HepG2 (cell line): ENCODE measurements around the gene LRRN4CL. TPM values are rescaled to one million over a fixed set of nuclear protein-coding genes. Genes with fewer than 3 reads are reported as not detected.

Experiments
- ARNTL ChIP-seq: sonication (generic); formaldehyde crosslinking; IDR thresholded peaks from 2 replicates; pipeline ENCODE4 v1.4.0; 2020; ENCODE audit warnings: mild to moderate bottlenecking, missing genetic modification reagents
- CEBPB ChIP-seq: IDR thresholded peaks from 2 replicates; pipeline ENCODE4 v1.6.1; 2011; ENCODE audit warnings: low read depth, low read length, improper control_type of control experiment, borderline replicate concordance
- DPF2 ChIP-seq: sonication (generic); formaldehyde crosslinking; IDR thresholded peaks from 2 replicates; pipeline ENCODE4 v1.4.0; 2020; ENCODE audit warnings: mild to moderate bottlenecking, low read depth, missing genetic modification reagents, borderline replicate concordance
- FOSL2 ChIP-seq: sonication (generic); formaldehyde crosslinking; IDR thresholded peaks from 2 replicates; pipeline ENCODE4 v1.4.0; 2020; ENCODE audit warnings: missing genetic modification reagents
- HNRNPL ChIP-seq: fragments of 200-400 bp; formaldehyde crosslinking; IDR thresholded peaks from 2 replicates; pipeline ENCODE4 v1.6.1; 2017; ENCODE audit warnings: mild to moderate bottlenecking, low read depth, low read length
- JDP2 ChIP-seq: sonication (generic); formaldehyde crosslinking; IDR thresholded peaks from 2 replicates; pipeline ENCODE4 v1.8.1; 2022; ENCODE audit warnings: missing genetic modification reagents, borderline replicate concordance
- MAZ ChIP-seq, 2 experiments: sonication (generic) in 1 of 2; formaldehyde crosslinking in 1 of 2; IDR thresholded peaks; 2 replicates each; pipeline versions ENCODE4 v1.5.0 to v1.6.1; 2012 to 2020; ENCODE audit warnings: low read depth in 2 of 2, mild to moderate bottlenecking in 2 of 2, borderline replicate concordance in 1 of 2, improper control_type of control experiment in 1 of 2, low read length in 1 of 2, missing genetic modification reagents in 1 of 2, moderate library complexity in 1 of 2
- PHF5A ChIP-seq: IDR thresholded peaks from one replicate; pipeline ENCODE4 v1.6.1; 2018; ENCODE audit warnings: low read depth, missing genetic modification reagents; ENCODE audit not compliant: unreplicated experiment
- PITX1 ChIP-seq: sonication (generic); formaldehyde crosslinking; IDR thresholded peaks from 2 replicates; pipeline ENCODE4 v1.5.1; 2020; ENCODE audit warnings: mild to moderate bottlenecking, missing genetic modification reagents
- REXO4 ChIP-seq: sonication (generic); formaldehyde crosslinking; IDR thresholded peaks from 2 replicates; pipeline ENCODE4 v1.8.0; 2022; ENCODE audit warnings: missing genetic modification reagents, mild to moderate bottlenecking, borderline replicate concordance
- SRSF1 ChIP-seq: fragments of 200-400 bp; formaldehyde crosslinking; optimal IDR thresholded peaks from 2 replicates; pipeline ENCODE3; 2017; ENCODE audit warnings: mild to moderate bottlenecking, low read depth, low read length, moderate library complexity
- ZC3H4 ChIP-seq: sonication (generic); formaldehyde crosslinking; IDR thresholded peaks from 2 replicates; pipeline ENCODE4 v1.4.0; 2020; ENCODE audit warnings: missing genetic modification reagents, borderline replicate concordance
- ZNF24 ChIP-seq: fragments of 450-650 bp; IDR thresholded peaks from 2 replicates; pipeline ENCODE4 v1.6.1; 2017; ENCODE audit warnings: antibody characterized with exemption, mild to moderate bottlenecking
- ZNF430 ChIP-seq: sonication (generic); formaldehyde crosslinking; IDR thresholded peaks from 2 replicates; pipeline ENCODE4 v1.9.0; 2021; ENCODE audit warnings: mild to moderate bottlenecking, missing genetic modification reagents
- ZNF446 ChIP-seq: sonication (generic); formaldehyde crosslinking; IDR thresholded peaks from 2 replicates; pipeline ENCODE4 v1.5.0; 2020; ENCODE audit warnings: mild to moderate bottlenecking, missing genetic modification reagents
- ZNF598 ChIP-seq: sonication (generic); formaldehyde crosslinking; IDR thresholded peaks from 2 replicates; pipeline ENCODE4 v1.5.1; 2020; ENCODE audit warnings: mild to moderate bottlenecking, missing genetic modification reagents, borderline replicate concordance
- ZNF749 ChIP-seq: sonication (generic); formaldehyde crosslinking; IDR thresholded peaks from 2 replicates; pipeline ENCODE4 v1.8.0; 2022; ENCODE audit warnings: mild to moderate bottlenecking, missing genetic modification reagents, moderate library complexity, borderline replicate concordance
- polyA plus RNA-seq, 8 experiments: library from polyadenylated mRNA; depleted of rRNA in 3 of 8; stranded (reverse) in 7 of 8; unstranded in 1 of 8; fragments of >200 nt; fragmentation: Illumina TruSeq in 4 of 8; extraction: Trizol in 4 of 8; gene quantifications; 2 replicates each; pipeline versions ENCODE4 v1.2.1 to v1.2.3, GENCODE V29; 2011 to 2016; ENCODE audit warnings: low read depth in 4 of 8, missing spikeins in 1 of 8, mixed read lengths in 1 of 8; ENCODE audit not compliant: insufficient read depth in 1 of 8
- total RNA-seq, 5 experiments: library from RNA; depleted of rRNA; stranded (reverse); fragments of >200 nt; fragmentation: Illumina TruSeq; extraction: Trizol; gene quantifications; 2 replicates each; pipeline ENCODE4 v1.2.3, GENCODE V29; 2016; ENCODE audit warnings: low read depth in 1 of 5
- TF ChIP-seq, protein P1 (sequence below): IDR thresholded peaks from 2 replicates; pipeline ENCODE4 v1.6.1; 2016; ENCODE audit warnings: low read depth
- TF ChIP-seq, protein P2 (sequence below): sonication (generic); formaldehyde crosslinking; IDR thresholded peaks from 2 replicates; pipeline ENCODE4 v1.4.0; 2020; ENCODE audit warnings: missing genetic modification reagents, mild to moderate bottlenecking, borderline replicate concordance
- TF ChIP-seq, protein P3 (sequence below): sonication (generic); formaldehyde crosslinking; IDR thresholded peaks from 2 replicates; pipeline ENCODE4 v1.4.0; 2020; ENCODE audit warnings: missing genetic modification reagents

LRRN4CL gene
- total and polyA plus RNA-seq, 2 of the 13 experiments (the other 11 are each of a cell fraction or from before 2014, with no cell fraction given): 0.11 TPM; not detected in 1

DNA sequence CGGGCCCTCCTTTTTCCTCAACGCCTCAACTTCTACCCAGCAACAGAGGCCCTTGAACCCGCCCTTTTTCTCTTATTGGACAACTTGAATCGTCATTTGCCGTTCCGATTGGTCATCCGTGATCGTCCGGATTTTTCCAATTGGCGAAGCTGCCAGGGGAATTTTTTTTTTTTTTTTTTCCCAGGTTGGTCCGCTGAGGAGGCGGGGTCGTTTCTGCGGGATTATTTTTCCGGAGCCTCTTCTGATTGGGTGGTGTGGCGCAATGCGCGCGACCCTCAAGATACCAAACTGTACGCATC is 38.5 kb upstream of the LRRN4CL start (continued):
- TF ChIP-seq, protein P1, sequence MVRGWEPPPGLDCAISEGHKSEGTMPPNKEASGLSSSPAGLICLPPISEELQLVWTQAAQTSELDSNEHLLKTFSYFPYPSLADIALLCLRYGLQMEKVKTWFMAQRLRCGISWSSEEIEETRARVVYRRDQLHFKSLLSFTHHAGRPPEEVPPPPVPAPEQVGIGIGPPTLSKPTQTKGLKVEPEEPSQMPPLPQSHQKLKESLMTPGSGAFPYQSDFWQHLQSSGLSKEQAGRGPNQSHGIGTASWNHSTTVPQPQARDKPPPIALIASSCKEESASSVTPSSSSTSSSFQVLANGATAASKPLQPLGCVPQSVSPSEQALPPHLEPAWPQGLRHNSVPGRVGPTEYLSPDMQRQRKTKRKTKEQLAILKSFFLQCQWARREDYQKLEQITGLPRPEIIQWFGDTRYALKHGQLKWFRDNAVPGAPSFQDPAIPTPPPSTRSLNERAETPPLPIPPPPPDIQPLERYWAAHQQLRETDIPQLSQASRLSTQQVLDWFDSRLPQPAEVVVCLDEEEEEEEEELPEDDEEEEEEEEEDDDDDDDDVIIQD (CRISPR knock-in tag): no peak
- TF ChIP-seq ZNF598 (CRISPR knock-in tag): no peak
- TF ChIP-seq FOSL2 (CRISPR knock-in tag): no peak
- 0 out of 2 replicates have a peak, but pooled peaks have one; percentile 17 for TF ChIP-seq HNRNPL
- no peak for TF ChIP-seq DPF2 (CRISPR knock-in tag)
- TF ChIP-seq, protein P2, sequence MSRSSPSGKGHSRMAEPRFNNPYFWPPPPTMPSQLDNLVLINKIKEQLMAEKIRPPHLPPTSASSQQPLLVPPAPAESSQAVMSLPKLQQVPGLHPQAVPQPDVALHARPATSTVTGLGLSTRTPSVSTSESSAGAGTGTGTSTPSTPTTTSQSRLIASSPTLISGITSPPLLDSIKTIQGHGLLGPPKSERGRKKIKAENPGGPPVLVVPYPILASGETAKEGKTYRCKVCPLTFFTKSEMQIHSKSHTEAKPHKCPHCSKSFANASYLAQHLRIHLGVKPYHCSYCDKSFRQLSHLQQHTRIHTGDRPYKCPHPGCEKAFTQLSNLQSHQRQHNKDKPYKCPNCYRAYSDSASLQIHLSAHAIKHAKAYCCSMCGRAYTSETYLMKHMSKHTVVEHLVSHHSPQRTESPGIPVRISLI (CRISPR knock-in tag): peak; percentile 93
- TF ChIP-seq PITX1 (CRISPR knock-in tag): no peak
- TF ChIP-seq REXO4 (CRISPR knock-in tag): no peak
- TF ChIP-seq JDP2 (CRISPR knock-in tag): no peak
- TF ChIP-seq ZNF430 (CRISPR knock-in tag): peak; percentile 1; the same call in 1 of the 2 replicates
- TF ChIP-seq ZC3H4 (CRISPR knock-in tag): no peak
- no peak for TF ChIP-seq ARNTL (CRISPR knock-in tag)
- no peak for TF ChIP-seq MAZ (IDR thresholded peaks at IDR 0.05; ENCODE audit: borderline replicate concordance, low read depth, low read length)
- no peak for TF ChIP-seq MAZ (CRISPR knock-in tag; IDR thresholded peaks at IDR 0.05; ENCODE audit: low read depth)
- TF ChIP-seq ZNF749 (CRISPR knock-in tag): no peak
- peak; percentile 21 for TF ChIP-seq SRSF1
- no peak for TF ChIP-seq ZNF446 (CRISPR knock-in tag)
- TF ChIP-seq ZNF24: no peak
- no peak for TF ChIP-seq PHF5A (CRISPR knock-in tag)
- 0 out of 2 replicates have a peak, but pooled peaks have one; percentile 42 for TF ChIP-seq CEBPB
- TF ChIP-seq, protein P3, sequence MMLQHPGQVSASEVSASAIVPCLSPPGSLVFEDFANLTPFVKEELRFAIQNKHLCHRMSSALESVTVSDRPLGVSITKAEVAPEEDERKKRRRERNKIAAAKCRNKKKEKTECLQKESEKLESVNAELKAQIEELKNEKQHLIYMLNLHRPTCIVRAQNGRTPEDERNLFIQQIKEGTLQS (CRISPR knock-in tag): no peak
